ENCODE results near the gene SYT2.

SYT2 gene

DNA sequence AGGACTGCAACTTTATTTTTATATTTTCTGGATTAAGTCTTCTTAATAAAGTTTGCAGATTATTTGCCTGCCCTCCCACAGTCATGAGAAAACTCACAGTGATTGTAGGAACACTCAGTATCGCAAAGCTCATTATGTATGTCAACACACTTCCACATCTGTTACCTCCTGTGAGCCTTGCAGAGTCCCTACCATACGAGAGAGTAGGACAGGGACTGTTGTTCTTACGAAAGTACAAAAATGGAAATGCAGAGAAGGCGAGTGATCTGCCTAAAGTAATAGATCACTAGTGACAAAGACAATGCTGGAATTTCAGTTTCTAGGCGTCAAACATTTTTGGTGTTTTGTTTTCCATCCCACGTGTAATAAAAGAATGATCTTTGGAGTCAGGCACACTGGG, 131.7 kb downstream of the SYT2 start:
- H3K36me3 ChIP-seq (ENCODE audit: control insufficient read depth, insufficient read depth, low read length) = no peaks in the 10 kb centered on the region
- no peaks in the 10 kb centered on the region for H3K9me3 ChIP-seq (ENCODE audit: control insufficient read depth, insufficient read depth, low read length)
- peak overlapping the region; percentile 22; the same call in 1 of the 2 replicates for H3K9ac ChIP-seq (ENCODE audit: low read depth, low read length)
- no peak overlapping the region for H3K4me3 ChIP-seq (ENCODE audit: low read depth, low read length)
- peak overlapping the region; percentile 73 for H3K27ac ChIP-seq (ENCODE audit: low read depth, low read length)
- no peaks in the 10 kb centered on the region for H3K27me3 ChIP-seq (ENCODE audit: control insufficient read depth, insufficient read depth, low read length)
- peaks cover 45% of the 10 kb centered on the region for H3K4me1 ChIP-seq (ENCODE audit: control insufficient read depth, insufficient read depth, low read length)

GRCh38 chr1:202578001-202578504, 132.2 kb downstream of the SYT2 start:
- peaks cover 45% of the 10 kb centered on the region for H3K4me1 ChIP-seq (ENCODE audit: control insufficient read depth, insufficient read depth, low read length)
- H3K27ac ChIP-seq (ENCODE audit: low read depth, low read length) = peak overlapping the region; percentile 73
- H3K9me3 ChIP-seq (ENCODE audit: control insufficient read depth, insufficient read depth, low read length) = no peaks in the 10 kb centered on the region
- no peak overlapping the region for H3K9ac ChIP-seq (ENCODE audit: low read depth, low read length)
- H3K4me3 ChIP-seq (ENCODE audit: low read depth, low read length) = peak overlapping the region; percentile 4; the same call in 1 of the 2 replicates
- no peaks in the 10 kb centered on the region for H3K36me3 ChIP-seq (ENCODE audit: control insufficient read depth, insufficient read depth, low read length)
- no peaks in the 10 kb centered on the region for H3K27me3 ChIP-seq (ENCODE audit: control insufficient read depth, insufficient read depth, low read length)

- Histone ChIP-seq H3K4me3 (ENCODE audit: low read depth, low read length) (no peak overlapping the region), H3K27ac (ENCODE audit: low read depth, low read length) (peak overlapping the region; percentile 73), H3K9me3 (ENCODE audit: control insufficient read depth, insufficient read depth, low read length) (no peaks in the 10 kb centered on the region), H3K9ac (ENCODE audit: low read depth, low read length) (no peak overlapping the region), H3K36me3 (ENCODE audit: control insufficient read depth, insufficient read depth, low read length) (no peaks in the 10 kb centered on the region), H3K27me3 (ENCODE audit: control insufficient read depth, insufficient read depth, low read length) (no peaks in the 10 kb centered on the region), H3K4me1 (ENCODE audit: control insufficient read depth, insufficient read depth, low read length) (peaks cover 45% of the 10 kb centered on the region)
Measured at GRCh38 chr1:202577381-202577780, 132.9 kb downstream of the SYT2 start.

GRCh38 chr1:202576816-202577215, 133.4 kb downstream of the SYT2 start:
- H3K4me3 ChIP-seq (ENCODE audit: low read depth, low read length) = no peak overlapping the region
- H3K27ac ChIP-seq (ENCODE audit: low read depth, low read length) = peak overlapping the region; percentile 73
- peaks cover 45% of the 10 kb centered on the region for H3K4me1 ChIP-seq (ENCODE audit: control insufficient read depth, insufficient read depth, low read length)
- H3K27me3 ChIP-seq (ENCODE audit: control insufficient read depth, insufficient read depth, low read length) = no peaks in the 10 kb centered on the region
- H3K9ac ChIP-seq (ENCODE audit: low read depth, low read length) = no peak overlapping the region
- no peaks in the 10 kb centered on the region for H3K36me3 ChIP-seq (ENCODE audit: control insufficient read depth, insufficient read depth, low read length)
- no peaks in the 10 kb centered on the region for H3K9me3 ChIP-seq (ENCODE audit: control insufficient read depth, insufficient read depth, low read length)

DNA sequence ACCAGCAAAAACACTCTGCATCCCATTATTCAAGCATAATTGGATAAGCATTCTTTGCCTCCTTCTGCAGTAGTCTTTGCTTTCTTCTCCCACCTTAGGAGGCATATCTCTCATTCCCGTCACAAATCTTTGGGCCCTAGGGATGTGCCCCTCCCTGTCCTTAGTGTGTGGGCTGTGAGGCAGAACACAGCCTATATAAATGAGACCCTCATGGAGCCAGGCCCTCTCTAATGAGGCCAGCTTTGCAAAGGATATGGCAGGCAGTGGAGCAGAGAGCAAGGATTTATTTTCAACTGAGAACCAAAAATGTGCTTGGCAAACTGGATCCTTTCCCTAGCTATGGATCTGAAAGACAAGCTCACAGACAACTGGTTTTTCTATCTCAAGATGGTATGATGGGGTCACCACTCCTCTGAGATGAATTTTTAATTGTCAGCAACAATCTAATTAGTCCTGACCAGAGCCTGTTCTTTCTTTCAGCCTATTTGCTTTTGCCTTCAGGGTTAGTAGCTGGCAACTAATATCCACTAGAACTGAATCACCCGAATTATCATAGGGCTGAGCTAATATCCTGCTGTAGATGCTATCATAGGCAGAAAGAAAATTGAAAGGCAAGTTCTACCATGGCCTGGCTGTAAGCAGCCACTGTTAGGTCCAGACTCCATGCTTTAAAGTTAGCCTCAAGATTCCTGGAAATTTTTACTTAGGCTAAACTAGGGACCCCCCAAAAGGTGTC, 134.2 kb downstream of the SYT2 start:
- Histone ChIP-seq H3K4me1 (ENCODE audit: control insufficient read depth, insufficient read depth, low read length) (peaks cover 45% of the 10 kb centered on the region), H3K27me3 (ENCODE audit: control insufficient read depth, insufficient read depth, low read length) (no peaks in the 10 kb centered on the region), H3K27ac (ENCODE audit: low read depth, low read length) (peak overlapping the region; percentile 73), H3K36me3 (ENCODE audit: control insufficient read depth, insufficient read depth, low read length) (no peaks in the 10 kb centered on the region), H3K9ac (ENCODE audit: low read depth, low read length) (no peak overlapping the region), H3K9me3 (ENCODE audit: control insufficient read depth, insufficient read depth, low read length) (no peaks in the 10 kb centered on the region), H3K4me3 (ENCODE audit: low read depth, low read length) (no peak overlapping the region; the same call in 1 of the 2 replicates)

GRCh38 chr1:202572867-202573266, 137.4 kb downstream of the SYT2 start:
- no peaks in the 10 kb centered on the region for H3K9me3 ChIP-seq (ENCODE audit: control insufficient read depth, insufficient read depth, low read length)
- no peak overlapping the region for H3K4me3 ChIP-seq (ENCODE audit: low read depth, low read length)
- H3K27ac ChIP-seq (ENCODE audit: low read depth, low read length) = no peak overlapping the region
- no peak overlapping the region for H3K9ac ChIP-seq (ENCODE audit: low read depth, low read length)
- no peaks in the 10 kb centered on the region for H3K36me3 ChIP-seq (ENCODE audit: control insufficient read depth, insufficient read depth, low read length)
- H3K27me3 ChIP-seq (ENCODE audit: control insufficient read depth, insufficient read depth, low read length) = no peaks in the 10 kb centered on the region
- H3K4me1 ChIP-seq (ENCODE audit: control insufficient read depth, insufficient read depth, low read length) = peaks cover 38% of the 10 kb centered on the region

DNA sequence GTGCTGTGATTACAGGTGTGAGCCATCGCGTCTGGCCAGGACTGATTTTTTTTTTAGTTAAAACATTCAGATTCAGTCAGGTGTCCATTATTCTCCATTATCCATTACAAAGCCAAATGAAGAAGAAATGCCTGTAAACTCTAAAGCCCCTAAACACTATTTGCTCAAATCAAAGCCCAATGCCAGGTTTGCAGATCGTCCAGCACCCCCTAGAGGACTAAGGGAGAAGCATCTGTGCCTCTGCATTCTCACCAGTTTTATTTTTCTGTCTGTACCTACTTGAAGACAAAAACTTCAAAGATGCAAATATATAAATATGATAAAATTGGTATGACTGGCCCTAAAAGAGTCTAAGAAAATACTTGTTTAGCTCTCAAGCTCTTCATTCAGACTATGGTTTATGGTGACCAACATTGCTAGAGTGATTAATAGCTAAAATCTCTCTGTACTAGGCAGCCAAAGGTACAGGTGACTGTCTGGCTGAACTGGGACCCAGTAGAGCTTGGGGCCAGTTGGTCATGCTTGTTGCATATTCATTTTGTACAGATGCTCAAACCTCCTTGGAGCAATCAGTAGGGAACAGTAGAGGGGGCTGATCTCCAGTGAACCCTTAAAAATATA, 138.4 kb downstream of the SYT2 start:
- no peak overlapping the region for H3K9ac ChIP-seq (ENCODE audit: low read depth, low read length)
- no peaks in the 10 kb centered on the region for H3K9me3 ChIP-seq (ENCODE audit: control insufficient read depth, insufficient read depth, low read length)
- no peaks in the 10 kb centered on the region for H3K27me3 ChIP-seq (ENCODE audit: control insufficient read depth, insufficient read depth, low read length)
- H3K4me3 ChIP-seq (ENCODE audit: low read depth, low read length) = no peak overlapping the region
- H3K4me1 ChIP-seq (ENCODE audit: control insufficient read depth, insufficient read depth, low read length) = peaks cover 38% of the 10 kb centered on the region
- H3K36me3 ChIP-seq (ENCODE audit: control insufficient read depth, insufficient read depth, low read length) = no peaks in the 10 kb centered on the region
- H3K27ac ChIP-seq (ENCODE audit: low read depth, low read length) = no peak overlapping the region

DNA sequence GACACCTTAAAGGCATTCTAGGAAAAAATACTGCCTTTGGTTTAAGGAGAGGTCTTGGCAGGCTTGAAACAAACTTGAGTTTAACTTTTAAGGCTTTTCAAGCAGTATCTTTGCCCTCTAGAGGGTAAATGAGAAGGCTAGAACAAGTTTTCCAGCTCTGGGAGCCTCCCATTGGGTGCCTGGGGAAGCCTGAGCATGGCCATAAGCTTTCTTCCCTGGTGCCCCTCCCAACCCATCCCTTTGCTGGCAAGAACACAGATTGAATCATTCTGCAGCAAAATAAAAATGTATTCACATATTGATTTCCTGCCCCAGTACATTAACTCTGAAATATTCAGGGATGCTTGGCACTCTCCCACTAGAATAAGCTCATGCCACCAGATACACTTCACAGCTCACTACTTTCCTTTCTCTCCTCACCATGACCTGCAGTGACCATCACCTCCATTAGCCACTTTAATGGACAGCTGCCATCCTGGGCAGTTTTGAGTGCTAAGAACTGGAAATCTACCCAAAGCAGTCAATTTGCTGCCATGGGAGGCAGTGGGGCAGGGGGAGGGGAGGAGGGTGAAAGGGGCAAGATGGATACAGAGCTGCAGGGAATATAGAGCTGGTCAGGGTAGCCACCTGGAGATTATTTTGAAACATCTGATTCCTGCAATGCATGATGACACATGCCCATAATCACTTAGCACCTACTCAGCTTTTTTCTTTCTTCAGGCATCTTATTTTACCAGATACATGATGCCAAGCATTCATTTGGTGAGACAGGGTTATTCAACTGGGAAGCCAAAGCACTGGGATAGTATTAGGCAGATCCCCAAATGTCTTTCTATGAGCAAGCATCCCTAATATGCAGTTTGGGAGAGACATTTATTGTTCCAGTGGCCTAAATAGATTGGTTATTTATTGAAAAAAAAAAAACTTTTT, 140.6 kb downstream of the SYT2 start:
- Histone ChIP-seq H3K27ac (ENCODE audit: low read depth, low read length) (peak overlapping the region; percentile 94), H3K36me3 (ENCODE audit: control insufficient read depth, insufficient read depth, low read length) (0 out of 2 replicates have a peak, but pooled peaks cover 2% of the 10 kb centered on the region), H3K4me3 (ENCODE audit: low read depth, low read length) (no peak overlapping the region), H3K4me1 (ENCODE audit: control insufficient read depth, insufficient read depth, low read length) (peaks cover 43% of the 10 kb centered on the region), H3K9ac (ENCODE audit: low read depth, low read length) (no peak overlapping the region), H3K9me3 (ENCODE audit: control insufficient read depth, insufficient read depth, low read length) (no peaks in the 10 kb centered on the region), H3K27me3 (ENCODE audit: control insufficient read depth, insufficient read depth, low read length) (no peaks in the 10 kb centered on the region)

DNA sequence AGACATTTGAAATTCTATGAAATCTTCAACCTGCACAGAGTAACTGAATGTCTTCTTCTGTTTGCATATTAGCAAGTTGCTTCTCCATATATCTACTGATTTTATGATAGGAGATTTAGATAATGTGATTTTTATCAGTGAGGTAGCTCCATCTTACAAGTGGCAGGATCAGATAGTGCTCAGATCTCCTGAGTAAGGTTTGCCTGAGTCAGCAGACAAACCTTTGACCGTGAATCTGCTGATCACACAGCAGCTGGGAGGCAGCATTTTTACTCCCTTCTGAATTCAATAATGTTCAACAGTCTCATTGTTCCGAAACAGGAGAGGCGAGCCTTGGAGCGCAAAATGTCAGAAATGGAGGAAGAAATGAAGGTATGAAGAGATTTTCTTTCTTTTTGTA, 141.4 kb downstream of the SYT2 start:
- Histone ChIP-seq H3K27me3 (ENCODE audit: control insufficient read depth, insufficient read depth, low read length) (no peaks in the 10 kb centered on the region), H3K4me1 (ENCODE audit: control insufficient read depth, insufficient read depth, low read length) (peaks cover 43% of the 10 kb centered on the region), H3K4me3 (ENCODE audit: low read depth, low read length) (no peak overlapping the region), H3K9me3 (ENCODE audit: control insufficient read depth, insufficient read depth, low read length) (no peaks in the 10 kb centered on the region), H3K27ac (ENCODE audit: low read depth, low read length) (peak overlapping the region; percentile 94), H3K9ac (ENCODE audit: low read depth, low read length) (no peak overlapping the region), H3K36me3 (ENCODE audit: control insufficient read depth, insufficient read depth, low read length) (peaks cover 2% of the 10 kb centered on the region; the same call in 1 of the 2 replicates)

GRCh38 chr1:202568410-202568809, 141.8 kb downstream of the SYT2 start:
- Histone ChIP-seq H3K4me3 (ENCODE audit: low read depth, low read length) (no peak overlapping the region), H3K9me3 (ENCODE audit: control insufficient read depth, insufficient read depth, low read length) (no peaks in the 10 kb centered on the region), H3K9ac (ENCODE audit: low read depth, low read length) (no peak overlapping the region; the same call in 1 of the 2 replicates), H3K4me1 (ENCODE audit: control insufficient read depth, insufficient read depth, low read length) (peaks cover 43% of the 10 kb centered on the region), H3K27ac (ENCODE audit: low read depth, low read length) (peak overlapping the region; percentile 94), H3K27me3 (ENCODE audit: control insufficient read depth, insufficient read depth, low read length) (no peaks in the 10 kb centered on the region), H3K36me3 (ENCODE audit: control insufficient read depth, insufficient read depth, low read length) (peaks cover 2% of the 10 kb centered on the region; the same call in 1 of the 2 replicates)

Measured in HUES48 (cell line).